ENCODE results near the gene RASSF4.

DNA sequence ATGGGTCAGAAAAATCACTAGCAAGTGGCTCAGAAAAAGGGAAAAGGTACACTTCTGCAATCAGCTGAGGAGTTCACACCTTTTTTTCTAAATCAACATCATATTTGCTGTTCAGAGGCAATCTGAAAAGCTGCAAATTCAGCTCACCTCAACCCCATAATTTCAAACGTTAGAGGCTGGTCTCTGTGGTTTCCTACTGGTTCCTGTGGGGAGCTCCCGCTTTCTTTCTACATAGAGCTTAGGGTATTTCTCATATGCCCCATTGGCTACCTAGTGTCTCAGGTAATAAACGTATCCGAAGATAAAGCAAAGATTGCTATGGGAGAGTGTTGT, 35.9 kb downstream of the RASSF4 start:
- TF ChIP-seq EZH2phosphoT487 (IDR thresholded peaks at IDR 0.05; ENCODE audit: insufficient read depth, low read depth): no peak
- no peak for TF ChIP-seq EZH2 (IDR thresholded peaks at IDR 0.05; ENCODE audit: insufficient read depth, poor library complexity, severe bottlenecking)
